Fibroblast of mammary gland (primary cell): ENCODE data around the gene PTOV1.

ENCODE experiments used
- DNase-seq: peaks from one replicate; pipeline ENCODE4 v3.0.0-alpha.2; 2010; ENCODE audit warnings: low read depth
- H3K4me3 ChIP-seq: 2 replicates; pipeline ENCODE4 v1.5.1; 2011; ENCODE audit warnings: low read depth, mild to moderate bottlenecking, low read length, moderate library complexity; ENCODE audit not compliant: control insufficient read depth
- TF ChIP-seq, protein P1 (sequence below): conservative IDR thresholded peaks from 2 replicates; pipeline ENCODE4 v1.5.1; 2011; ENCODE audit warnings: low read depth, low read length, inconsistent platforms; ENCODE audit not compliant: control insufficient read depth, insufficient read depth

PTOV1 gene

DNA sequence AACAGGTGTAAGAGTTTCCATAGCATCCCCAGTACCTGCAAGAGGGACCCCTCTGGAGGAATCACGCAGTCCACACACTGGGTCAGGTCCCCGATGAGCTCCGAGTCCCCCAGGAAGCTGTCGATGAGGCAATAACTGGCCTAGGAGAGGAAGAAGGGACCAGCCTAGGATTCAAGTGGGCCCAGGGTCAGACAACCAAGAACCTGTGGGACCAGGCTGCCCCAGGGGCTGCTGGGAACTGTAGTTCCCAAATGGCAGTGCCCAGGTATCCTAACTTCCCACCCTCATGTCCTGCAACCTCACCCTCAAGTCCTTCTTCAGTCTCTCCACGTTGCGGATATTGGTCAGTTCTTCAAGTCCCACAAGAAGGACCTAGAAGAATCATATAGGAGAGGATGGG is 39.6 kb upstream of the PTOV1 start:
- H3K4me3 ChIP-seq: no peak overlapping the region
- TF ChIP-seq, protein P1, sequence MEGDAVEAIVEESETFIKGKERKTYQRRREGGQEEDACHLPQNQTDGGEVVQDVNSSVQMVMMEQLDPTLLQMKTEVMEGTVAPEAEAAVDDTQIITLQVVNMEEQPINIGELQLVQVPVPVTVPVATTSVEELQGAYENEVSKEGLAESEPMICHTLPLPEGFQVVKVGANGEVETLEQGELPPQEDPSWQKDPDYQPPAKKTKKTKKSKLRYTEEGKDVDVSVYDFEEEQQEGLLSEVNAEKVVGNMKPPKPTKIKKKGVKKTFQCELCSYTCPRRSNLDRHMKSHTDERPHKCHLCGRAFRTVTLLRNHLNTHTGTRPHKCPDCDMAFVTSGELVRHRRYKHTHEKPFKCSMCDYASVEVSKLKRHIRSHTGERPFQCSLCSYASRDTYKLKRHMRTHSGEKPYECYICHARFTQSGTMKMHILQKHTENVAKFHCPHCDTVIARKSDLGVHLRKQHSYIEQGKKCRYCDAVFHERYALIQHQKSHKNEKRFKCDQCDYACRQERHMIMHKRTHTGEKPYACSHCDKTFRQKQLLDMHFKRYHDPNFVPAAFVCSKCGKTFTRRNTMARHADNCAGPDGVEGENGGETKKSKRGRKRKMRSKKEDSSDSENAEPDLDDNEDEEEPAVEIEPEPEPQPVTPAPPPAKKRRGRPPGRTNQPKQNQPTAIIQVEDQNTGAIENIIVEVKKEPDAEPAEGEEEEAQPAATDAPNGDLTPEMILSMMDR: no peak
- DNase-seq: no peak

DNA sequence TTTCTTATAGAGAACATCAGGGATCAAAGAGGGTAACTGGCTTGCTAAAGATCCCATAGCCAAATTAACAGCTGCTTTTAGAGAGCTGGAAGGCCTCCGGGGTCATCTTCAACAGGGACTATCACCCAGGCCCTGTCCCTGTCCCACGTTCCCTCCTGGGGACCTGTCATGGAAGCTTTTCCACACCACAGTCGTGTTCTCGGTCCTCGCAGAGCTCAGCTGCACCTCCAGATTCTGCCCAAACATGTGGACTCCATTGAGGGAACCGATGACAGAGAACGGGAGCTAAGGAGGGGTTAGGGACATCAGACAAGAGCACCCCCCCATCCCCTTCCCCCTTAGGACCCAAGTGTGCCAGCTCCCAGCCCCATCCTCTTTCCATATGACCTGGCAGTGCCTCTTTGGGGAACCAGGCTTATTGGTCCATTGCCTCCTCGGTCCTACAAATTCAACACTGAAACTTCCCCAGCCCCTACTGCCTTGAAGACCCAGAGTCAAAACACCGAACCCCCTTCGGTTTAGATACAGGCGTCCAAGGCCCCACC is 38.4 kb upstream of the PTOV1 start:
- no peak for DNase-seq
- TF ChIP-seq, protein P1: no peak
- peak overlapping the region; percentile 76 for H3K4me3 ChIP-seq

DNA sequence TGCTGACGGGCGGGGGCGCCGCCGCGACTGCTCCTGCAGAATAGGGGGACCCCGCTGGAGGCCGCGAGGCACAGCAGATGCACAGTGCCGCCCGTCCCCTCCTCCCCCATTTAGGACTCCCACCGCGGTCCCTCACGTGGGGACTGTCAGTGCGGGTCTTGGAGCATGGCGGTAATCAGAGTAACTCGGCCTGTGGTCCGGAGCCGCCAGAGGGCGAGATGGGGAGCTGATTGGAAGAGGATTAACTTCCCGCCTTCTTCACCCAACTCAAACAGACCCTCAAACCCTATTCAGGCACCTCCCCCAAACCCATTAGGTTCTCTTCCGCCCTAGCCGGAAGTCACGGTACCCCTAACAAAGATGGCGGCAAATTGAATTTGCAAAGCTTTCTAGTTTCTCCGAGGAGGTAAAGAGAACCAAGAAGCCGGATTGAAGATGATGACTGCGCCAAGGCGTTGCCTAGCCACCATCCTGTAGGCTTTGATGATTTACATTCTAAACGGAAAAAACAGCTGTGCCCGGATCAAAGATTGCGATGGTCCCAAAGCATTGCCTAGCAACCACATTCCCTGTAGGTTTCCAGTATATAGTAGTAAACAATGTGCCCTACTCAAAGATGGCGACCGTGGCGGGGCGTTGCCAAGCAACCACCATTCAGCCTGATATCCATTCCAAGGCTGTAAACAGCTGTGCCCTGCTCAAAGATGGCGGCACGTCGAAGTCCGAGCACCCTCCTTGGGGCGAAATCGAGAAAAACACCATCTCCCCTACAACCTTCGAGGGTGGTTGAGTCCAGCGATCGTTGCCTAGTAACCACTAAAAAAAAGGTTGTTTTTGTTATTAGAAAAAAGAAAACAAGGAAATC is 37.7 kb upstream of the PTOV1 start, which contains the start of gene FUZ:
Gene FUZ, minus strand, starts transcription at position 296 of the 865 bp plus-strand sequence. Its CDS starts 186 bp downstream, at position 110.
- peak within 1 kb of the TSS; percentile 76 for H3K4me3 ChIP-seq
- TF ChIP-seq, protein P1: peak; percentile 24
- DNase-seq: peak; percentile 99

DNA sequence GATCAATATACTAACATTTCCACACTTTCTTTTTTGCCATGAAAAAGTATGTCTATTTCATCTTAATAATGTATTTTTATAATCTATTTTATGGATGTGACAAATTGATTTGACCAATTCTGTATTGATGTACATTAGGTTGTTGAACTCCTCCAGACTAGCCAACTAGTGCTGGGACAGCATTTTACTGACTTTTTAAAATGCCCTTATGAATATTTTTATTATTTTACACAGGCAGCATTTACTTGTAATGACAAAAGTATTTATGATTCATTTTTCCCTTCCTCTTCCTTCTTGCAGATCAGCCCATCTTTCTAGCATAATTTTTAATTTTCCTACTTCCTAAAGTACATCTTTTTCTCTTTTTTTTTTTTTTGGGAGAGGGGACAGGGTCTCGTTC is 36.9 kb upstream of the PTOV1 start:
- TF ChIP-seq, protein P1: no peak
- no peak for DNase-seq
- peak overlapping the region; percentile 76 for H3K4me3 ChIP-seq

DNA sequence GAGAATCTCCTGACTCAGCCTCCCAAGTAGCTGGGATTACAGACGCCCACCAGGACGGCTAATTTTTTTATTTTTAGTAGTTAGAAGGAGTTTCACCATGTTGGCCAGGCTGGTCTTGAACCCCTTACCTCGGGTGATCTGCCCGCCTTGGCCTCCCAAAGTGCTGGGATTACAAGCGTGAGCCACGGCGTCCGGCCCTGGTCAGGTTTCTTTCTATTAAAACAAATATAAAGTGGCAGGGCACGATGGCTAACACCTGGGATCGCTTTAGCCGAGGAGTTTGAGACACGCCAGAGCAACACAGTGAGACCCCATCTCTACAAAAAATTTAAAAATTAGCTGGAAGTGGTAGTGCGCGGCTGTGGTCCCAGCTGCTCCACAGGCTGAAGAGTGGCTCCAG is 34.4 kb upstream of the PTOV1 start:
- no peak for DNase-seq
- peak overlapping the region; percentile 96 for H3K4me3 ChIP-seq
- TF ChIP-seq, protein P1: no peak

DNA sequence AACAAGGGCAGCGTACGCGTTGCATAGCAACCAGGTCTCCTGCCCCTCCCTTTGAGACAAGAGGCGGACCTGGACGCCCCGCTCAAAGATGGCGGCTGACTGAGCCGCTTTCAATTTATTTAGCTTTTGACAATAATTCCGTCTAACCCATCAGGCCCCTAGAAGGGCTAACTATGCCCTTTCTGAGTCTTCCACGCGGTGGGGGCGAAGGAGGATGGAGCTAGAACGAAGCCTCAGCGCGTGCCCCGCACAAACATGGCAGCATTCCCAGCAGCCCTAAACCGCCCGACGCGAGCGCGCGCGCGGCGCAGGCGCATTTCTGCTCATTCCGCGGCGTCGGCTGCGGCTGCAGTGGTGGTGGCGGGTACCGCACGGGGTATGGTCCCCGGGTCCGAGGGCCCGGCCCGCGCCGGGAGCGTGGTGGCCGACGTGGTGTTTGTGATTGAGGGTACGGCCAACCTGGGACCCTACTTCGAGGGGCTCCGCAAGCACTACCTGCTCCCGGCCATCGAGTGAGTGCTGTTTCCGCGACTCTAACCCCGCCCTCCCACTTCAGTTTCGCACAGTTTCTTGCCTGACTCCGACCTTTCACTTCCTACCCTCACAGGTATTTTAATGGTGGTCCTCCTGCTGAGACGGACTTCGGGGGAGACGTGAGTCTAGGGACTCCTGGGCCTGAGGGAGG is 32.9 kb upstream of the PTOV1 start, which contains the start of gene MED25:
Gene MED25, plus strand, starts transcription at position 326 of the 685 bp plus-strand sequence. Its CDS starts 53 bp downstream, at position 379.
- H3K4me3 ChIP-seq: peak within 1 kb of the TSS; percentile 96
- DNase-seq: peak; percentile 77
- TF ChIP-seq, protein P1: no peak
